ENCODE results near the gene JMY.

Gene JMY

DNA sequence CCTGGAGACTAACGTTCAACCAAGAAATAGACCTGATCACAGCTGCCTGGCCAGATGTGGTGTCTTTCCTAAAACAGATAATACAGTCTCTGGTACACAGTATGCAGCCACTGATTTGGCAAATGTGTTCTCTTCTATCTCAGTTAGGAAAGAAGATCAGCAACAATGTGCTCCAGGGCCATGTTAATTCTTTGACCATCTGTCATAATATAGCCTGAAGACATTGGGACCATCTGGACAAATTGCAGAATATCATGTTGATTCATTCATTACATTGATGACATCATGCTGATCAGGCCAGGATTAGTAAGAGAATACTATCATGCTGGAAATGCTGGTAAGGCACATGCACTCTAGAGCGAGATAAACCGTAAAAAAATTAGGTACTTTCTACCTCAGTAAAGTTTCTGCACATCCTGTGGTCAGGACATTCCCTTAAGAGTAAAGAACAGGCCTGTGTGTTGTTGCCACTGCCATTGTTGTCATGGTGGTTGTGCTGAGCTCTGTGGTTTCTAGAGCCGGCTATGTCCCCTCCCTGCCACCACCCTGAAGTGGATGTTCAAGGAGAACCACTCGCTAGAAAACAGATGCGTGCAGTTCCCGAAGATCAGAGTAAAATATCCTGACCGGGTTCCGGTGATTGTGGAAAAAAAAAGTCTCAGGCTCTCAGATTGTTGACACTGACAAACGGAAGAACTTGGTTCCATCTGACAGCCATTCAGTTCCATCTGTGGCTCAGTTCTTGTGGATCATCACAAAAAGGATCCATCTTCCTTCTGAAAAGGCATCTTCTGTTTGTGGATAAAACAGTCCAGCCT is 6.4 kb upstream of the JMY start:
- no CpG with 5 or more reads among the region's 10 CpGs for WGBS (ENCODE audit: extremely low coverage, insufficient coverage, low lambda C conversion rate)
- Histone ChIP-seq H3K27ac (ENCODE audit: low read depth, low read length) (no peak overlapping the region), H3K4me2 (ENCODE audit: low read length) (no peak overlapping the region), H3K4me1 (ENCODE audit: control insufficient read depth, low read depth, low read length) (no peaks in the 10 kb centered on the region), H3K36me3 (ENCODE audit: control insufficient read depth, insufficient read depth, low read length) (no peaks in the 10 kb centered on the region), H4K8ac (ENCODE audit: low read depth, low read length) (no peak overlapping the region), H4K5ac (ENCODE audit: low read length) (no peak overlapping the region), H2BK5ac (ENCODE audit: low read length) (no peak overlapping the region), H2BK15ac (replicated peaks; ENCODE audit: low read depth) (no peak overlapping the region), H3K56ac (ENCODE audit: low read length) (no peak overlapping the region), H3K23ac (ENCODE audit: low read length) (no peak overlapping the region), H3K79me1 (ENCODE audit: low read length) (no peaks in the 10 kb centered on the region), H3K9ac (ENCODE audit: low read length) (no peak overlapping the region), H3K18ac (ENCODE audit: low read length) (no peak overlapping the region), H3K27me3 (ENCODE audit: insufficient read depth, low read length, poor library complexity) (no peaks in the 10 kb centered on the region), H2BK120ac (ENCODE audit: low read depth, low read length) (no peak overlapping the region), H3K79me2 (ENCODE audit: control insufficient read depth, insufficient read depth, low read length) (no peaks in the 10 kb centered on the region), H3K4me3 (ENCODE audit: low read length) (no peak overlapping the region), H2AK5ac (ENCODE audit: low read length) (no peak overlapping the region), H3K4ac (ENCODE audit: low read depth, low read length) (no peak overlapping the region)
- DNase-seq: no peak

DNA sequence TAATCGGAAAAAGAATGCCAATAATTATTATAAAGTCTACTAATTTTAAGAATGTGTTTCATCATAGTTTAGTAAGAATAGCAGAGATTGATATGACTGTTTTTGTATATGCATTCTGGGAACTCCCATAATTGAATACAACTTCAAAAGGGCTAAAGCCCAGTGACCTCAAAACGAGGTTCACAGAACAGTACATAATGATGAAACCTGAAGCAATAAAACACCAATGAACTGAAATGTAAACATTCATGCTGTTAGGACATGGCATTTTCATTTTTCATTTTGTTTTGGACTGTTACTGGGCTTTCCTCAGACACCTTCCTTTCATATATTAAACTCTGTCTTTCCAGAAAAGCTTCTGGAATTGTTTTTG is 684 bp upstream of the JMY start:
- Histone ChIP-seq H3K4me1 (ENCODE audit: control insufficient read depth, low read depth, low read length) (no peaks in the 10 kb centered on the region), H2BK15ac (replicated peaks; ENCODE audit: low read depth) (no peak overlapping the region), H2BK5ac (ENCODE audit: low read length) (no peak overlapping the region), H3K79me1 (ENCODE audit: low read length) (no peaks in the 10 kb centered on the region), H3K4ac (ENCODE audit: low read depth, low read length) (no peak overlapping the region), H3K23ac (ENCODE audit: low read length) (no peak overlapping the region), H3K27ac (ENCODE audit: low read depth, low read length) (no peak overlapping the region), H3K18ac (ENCODE audit: low read length) (no peak overlapping the region), H3K36me3 (ENCODE audit: control insufficient read depth, insufficient read depth, low read length) (no peaks in the 10 kb centered on the region), H4K5ac (ENCODE audit: low read length) (no peak overlapping the region), H3K4me3 (ENCODE audit: low read length) (peak overlapping the region; percentile 55), H3K4me2 (ENCODE audit: low read length) (peak overlapping the region; percentile 69), H4K8ac (ENCODE audit: low read depth, low read length) (no peak overlapping the region), H3K56ac (ENCODE audit: low read length) (peak overlapping the region; percentile 86), H3K79me2 (ENCODE audit: control insufficient read depth, insufficient read depth, low read length) (peaks cover 4% of the 10 kb centered on the region), H3K27me3 (ENCODE audit: insufficient read depth, low read length, poor library complexity) (no peaks in the 10 kb centered on the region), H2BK120ac (ENCODE audit: low read depth, low read length) (no peak overlapping the region), H3K9ac (ENCODE audit: low read length) (peak overlapping the region; percentile 75), H2AK5ac (ENCODE audit: low read length) (no peak overlapping the region)
- no peak for DNase-seq
- no CpG with 5 or more reads among the region's 2 CpGs for WGBS (ENCODE audit: extremely low coverage, insufficient coverage, low lambda C conversion rate)

DNA sequence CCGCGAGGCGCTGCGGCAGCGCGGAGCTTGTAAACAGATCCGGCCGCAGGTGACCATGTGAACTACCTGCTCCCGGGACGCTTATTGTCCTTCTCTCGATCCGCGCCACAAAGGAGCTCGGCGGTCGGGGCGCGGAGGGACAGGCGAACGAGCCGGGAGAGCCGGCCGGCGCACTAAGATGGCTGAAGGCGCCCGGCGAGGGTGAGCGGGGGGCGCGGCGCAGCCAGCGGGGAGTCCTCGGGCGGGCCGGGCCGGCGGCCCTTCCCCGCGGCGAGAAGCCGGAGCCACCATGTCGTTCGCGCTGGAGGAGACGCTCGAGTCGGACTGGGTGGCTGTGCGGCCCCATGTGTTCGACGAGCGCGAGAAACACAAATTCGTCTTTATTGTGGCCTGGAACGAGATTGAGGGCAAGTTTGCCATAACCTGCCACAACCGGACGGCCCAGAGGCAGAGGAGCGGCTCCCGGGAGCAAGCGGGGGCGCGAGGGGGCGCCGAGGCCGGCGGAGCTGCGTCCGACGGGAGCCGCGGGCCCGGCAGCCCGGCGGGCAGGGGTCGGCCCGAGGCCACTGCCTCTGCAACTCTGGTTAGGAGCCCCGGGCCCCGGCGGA is 535 bp downstream of the JMY start:
- peak overlapping the region; percentile 48 for H3K27ac ChIP-seq (ENCODE audit: low read depth, low read length)
- H3K56ac ChIP-seq (ENCODE audit: low read length): peak overlapping the region; percentile 86
- DNase-seq: peak; percentile 69
- peak overlapping the region; percentile 81 for H3K18ac ChIP-seq (ENCODE audit: low read length)
- H2BK15ac ChIP-seq (replicated peaks; ENCODE audit: low read depth): no peak overlapping the region
- no peak overlapping the region for H4K8ac ChIP-seq (ENCODE audit: low read depth, low read length)
- no peaks in the 10 kb centered on the region for H3K36me3 ChIP-seq (ENCODE audit: control insufficient read depth, insufficient read depth, low read length)
- no peak overlapping the region for H4K5ac ChIP-seq (ENCODE audit: low read length)
- no peaks in the 10 kb centered on the region for H3K27me3 ChIP-seq (ENCODE audit: insufficient read depth, low read length, poor library complexity)
- H3K9ac ChIP-seq (ENCODE audit: low read length): peak overlapping the region; percentile 79
- WGBS (ENCODE audit: extremely low coverage, insufficient coverage, low lambda C conversion rate): no CpG with 5 or more reads among the region's 78 CpGs
- peak overlapping the region; percentile 43 for H3K4ac ChIP-seq (ENCODE audit: low read depth, low read length)
- H3K4me1 ChIP-seq (ENCODE audit: control insufficient read depth, low read depth, low read length): no peaks in the 10 kb centered on the region
- H3K4me2 ChIP-seq (ENCODE audit: low read length): peak overlapping the region; percentile 6
- H3K4me3 ChIP-seq (ENCODE audit: low read length): peak overlapping the region; percentile 34
- H2BK120ac ChIP-seq (ENCODE audit: low read depth, low read length): no peak overlapping the region
- H3K23ac ChIP-seq (ENCODE audit: low read length): no peak overlapping the region
- no peak overlapping the region for H2BK5ac ChIP-seq (ENCODE audit: low read length)
- no peaks in the 10 kb centered on the region for H3K79me1 ChIP-seq (ENCODE audit: low read length)
- no peak overlapping the region for H2AK5ac ChIP-seq (ENCODE audit: low read length)
- H3K79me2 ChIP-seq (ENCODE audit: control insufficient read depth, insufficient read depth, low read length): peaks cover 6% of the 10 kb centered on the region

DNA sequence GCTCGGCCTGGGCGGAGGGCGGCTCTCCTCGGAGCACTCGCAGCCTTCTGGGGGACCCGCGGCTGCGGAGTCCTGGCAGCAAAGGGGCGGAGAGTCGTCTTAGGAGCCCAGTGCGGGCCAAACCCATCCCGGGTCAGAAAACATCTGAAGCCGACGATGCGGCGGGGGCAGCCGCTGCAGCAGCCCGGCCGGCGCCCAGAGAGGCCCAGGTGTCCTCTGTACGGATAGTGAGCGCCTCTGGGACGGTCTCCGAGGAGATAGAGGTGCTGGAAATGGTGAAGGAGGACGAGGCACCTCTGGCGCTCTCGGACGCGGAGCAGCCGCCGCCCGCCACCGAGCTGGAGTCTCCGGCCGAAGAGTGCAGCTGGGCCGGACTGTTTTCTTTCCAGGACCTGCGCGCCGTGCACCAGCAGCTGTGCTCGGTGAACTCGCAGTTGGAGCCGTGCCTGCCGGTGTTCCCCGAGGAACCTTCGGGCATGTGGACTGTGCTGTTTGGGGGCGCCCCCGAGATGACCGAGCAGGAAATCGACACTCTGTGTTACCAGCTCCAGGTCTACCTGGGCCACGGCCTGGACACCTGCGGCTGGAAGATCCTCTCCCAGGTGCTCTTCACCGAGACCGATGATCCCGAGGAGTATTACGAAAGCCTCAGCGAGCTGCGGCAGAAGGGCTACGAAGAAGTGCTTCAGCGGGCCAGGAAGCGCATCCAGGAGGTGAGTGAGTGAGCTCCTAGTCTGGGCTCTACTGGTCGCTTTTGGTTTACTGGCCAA is 1.2 kb downstream of the JMY start:
- Histone ChIP-seq H4K8ac (ENCODE audit: low read depth, low read length) (no peak overlapping the region), H3K4me1 (ENCODE audit: control insufficient read depth, low read depth, low read length) (no peaks in the 10 kb centered on the region), H3K9ac (ENCODE audit: low read length) (peak overlapping the region; percentile 79), H3K18ac (ENCODE audit: low read length) (peak overlapping the region; percentile 81), H3K27me3 (ENCODE audit: insufficient read depth, low read length, poor library complexity) (no peaks in the 10 kb centered on the region), H3K27ac (ENCODE audit: low read depth, low read length) (no peak overlapping the region), H3K23ac (ENCODE audit: low read length) (no peak overlapping the region), H3K4me3 (ENCODE audit: low read length) (peak overlapping the region; percentile 34), H2BK120ac (ENCODE audit: low read depth, low read length) (no peak overlapping the region), H2BK5ac (ENCODE audit: low read length) (no peak overlapping the region), H2BK15ac (replicated peaks; ENCODE audit: low read depth) (no peak overlapping the region), H3K4ac (ENCODE audit: low read depth, low read length) (no peak overlapping the region), H3K36me3 (ENCODE audit: control insufficient read depth, insufficient read depth, low read length) (no peaks in the 10 kb centered on the region), H4K5ac (ENCODE audit: low read length) (no peak overlapping the region), H3K79me2 (ENCODE audit: control insufficient read depth, insufficient read depth, low read length) (peaks cover 8% of the 10 kb centered on the region), H3K56ac (ENCODE audit: low read length) (peak overlapping the region; percentile 86), H3K79me1 (ENCODE audit: low read length) (no peaks in the 10 kb centered on the region), H2AK5ac (ENCODE audit: low read length) (no peak overlapping the region), H3K4me2 (ENCODE audit: low read length) (peak overlapping the region; percentile 6)
- DNase-seq: peak; percentile 79
- no CpG with 5 or more reads among the region's 61 CpGs for WGBS (ENCODE audit: extremely low coverage, insufficient coverage, low lambda C conversion rate)

DNA sequence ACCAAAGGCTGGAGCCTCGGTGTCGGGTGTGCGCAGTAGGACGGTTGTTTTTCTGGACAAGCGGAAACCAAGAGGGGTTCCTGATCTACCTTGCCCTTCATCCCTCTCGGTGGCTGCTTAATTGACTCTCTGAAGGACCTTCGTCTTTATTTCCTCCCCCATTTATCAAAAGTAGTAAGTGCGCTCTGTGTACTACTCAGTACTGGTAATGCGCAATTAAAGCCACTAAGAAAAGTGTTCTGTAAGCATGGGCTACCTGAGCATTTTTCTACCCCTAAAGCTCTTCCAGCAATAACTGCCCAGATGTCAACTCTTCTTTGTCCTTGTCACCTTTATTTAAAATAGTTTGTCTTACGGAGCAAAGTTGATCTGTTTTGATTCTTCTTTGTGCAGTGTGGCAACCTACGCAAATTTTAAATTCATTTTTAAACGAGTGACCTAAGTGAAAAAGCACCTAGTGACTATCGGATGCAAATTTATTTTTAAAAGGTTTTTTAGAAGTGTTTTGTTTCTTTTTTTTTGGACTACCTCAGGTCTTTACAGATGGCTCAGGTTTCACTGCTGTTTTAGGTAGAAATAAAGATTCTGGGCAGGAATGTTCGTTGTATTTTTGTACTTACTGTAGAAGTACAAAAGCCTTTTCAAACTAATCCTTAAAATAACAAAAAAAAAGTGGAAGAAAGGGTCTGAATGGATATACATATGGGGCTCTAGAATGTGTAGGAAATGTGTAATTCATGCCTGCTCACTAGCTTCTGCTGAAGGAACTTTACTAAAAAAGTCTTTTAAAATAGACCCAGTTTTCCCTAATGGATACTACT is 2.0 kb downstream of the JMY start:
- Histone ChIP-seq H3K56ac (ENCODE audit: low read length) (peak overlapping the region; percentile 3), H3K4me3 (ENCODE audit: low read length) (peak overlapping the region; percentile 34), H3K23ac (ENCODE audit: low read length) (no peak overlapping the region), H3K9ac (ENCODE audit: low read length) (peak overlapping the region; percentile 79), H2BK15ac (replicated peaks; ENCODE audit: low read depth) (no peak overlapping the region), H3K4ac (ENCODE audit: low read depth, low read length) (no peak overlapping the region), H3K79me1 (ENCODE audit: low read length) (peaks cover 2% of the 10 kb centered on the region), H3K4me1 (ENCODE audit: control insufficient read depth, low read depth, low read length) (no peaks in the 10 kb centered on the region), H2BK5ac (ENCODE audit: low read length) (no peak overlapping the region), H2BK120ac (ENCODE audit: low read depth, low read length) (no peak overlapping the region), H3K79me2 (ENCODE audit: control insufficient read depth, insufficient read depth, low read length) (peaks cover 12% of the 10 kb centered on the region), H4K5ac (ENCODE audit: low read length) (no peak overlapping the region), H2AK5ac (ENCODE audit: low read length) (no peak overlapping the region), H3K4me2 (ENCODE audit: low read length) (peak overlapping the region; percentile 6), H3K18ac (ENCODE audit: low read length) (no peak overlapping the region), H3K27ac (ENCODE audit: low read depth, low read length) (no peak overlapping the region), H4K8ac (ENCODE audit: low read depth, low read length) (no peak overlapping the region), H3K36me3 (ENCODE audit: control insufficient read depth, insufficient read depth, low read length) (no peaks in the 10 kb centered on the region), H3K27me3 (ENCODE audit: insufficient read depth, low read length, poor library complexity) (no peaks in the 10 kb centered on the region)
- no peak for DNase-seq
- no CpG with 5 or more reads among the region's 14 CpGs for WGBS (ENCODE audit: extremely low coverage, insufficient coverage, low lambda C conversion rate)
